Motor neuron (in vitro differentiated cells): Measurements from ENCODE around the gene GP9. TPM values are rescaled to one million over a fixed set of nuclear protein-coding genes. Genes with fewer than 3 reads are reported as not detected.
A peak's percentile ranks its signal among the peaks of the same experiment; 100 is the strongest.
"Not testable (repeated sequence)": the region's sequence is repeated elsewhere in the genome, so short reads cannot be mapped to it uniquely, and the experiment has no call there.

ENCODE experiments used
- ATAC-seq, 8 experiments: fragments of 200-7000 bp; cut with Tn5 transposase; replicated peaks in 6 of 8; 2 replicates each; pipeline ENCODE4 v1.8.0; 2021; ENCODE audit warnings: mild to moderate bottlenecking in 8 of 8, moderate library complexity in 8 of 8
- H3K27ac ChIP-seq, 2 donors: fragments of 250-450 bp; sonication (Bioruptor Pico); 2 replicates each; pipeline ENCODE4 v1.9.0; 2021; ENCODE audit warnings: antibody characterized with exemption in 2 of 2, mild to moderate bottlenecking in 2 of 2, moderate library complexity in 1 of 2
- H3K4me1 ChIP-seq, 2 donors: fragments of 250-450 bp; sonication (Bioruptor Pico); replicated peaks in 1 of 2; 2 replicates each; pipeline ENCODE4 v1.6.1; 2021; ENCODE audit warnings: antibody characterized with exemption in 2 of 2, mild to moderate bottlenecking in 2 of 2, moderate library complexity in 1 of 2
- H3K4me3 ChIP-seq, 5 donors: fragments of 250-450 bp; sonication (Bioruptor Pico); 2 replicates each; pipeline ENCODE4 v1.9.0; 2021; ENCODE audit warnings: antibody characterized with exemption in 5 of 5, mild to moderate bottlenecking in 5 of 5, moderate library complexity in 4 of 5
- WGBS, 10 experiments: fragments of 450-650 bp; shearing (Covaris generic); methylation state at CpG; one replicate each; pipeline ENCODE4 v1.0.0; 2022; 5-methylcytosine and 5-hydroxymethylcytosine counted together
- in situ Hi-C, 9 experiments: fragments of 400-800 bp; cut with MboI; loops; one replicate each; pipeline ENCODE4 v1.15.0; 2021; ENCODE audit warnings: low sequenced_read_pairs in 9 of 9, low pct_unique_long_range_greater_than_20kb in 2 of 9; ENCODE audit not compliant: unreplicated experiment in 9 of 9
- total RNA-seq, 8 experiments: library from RNA; unstranded; fragments of 300-600 nt; gene quantifications; 2 replicates each; pipeline versions ENCODE4 v1.2.3 to v1.2.4, GENCODE V29; 2022

Gene GP9
- total RNA-seq, 8 experiments from 2014 or later = not detected

DNA sequence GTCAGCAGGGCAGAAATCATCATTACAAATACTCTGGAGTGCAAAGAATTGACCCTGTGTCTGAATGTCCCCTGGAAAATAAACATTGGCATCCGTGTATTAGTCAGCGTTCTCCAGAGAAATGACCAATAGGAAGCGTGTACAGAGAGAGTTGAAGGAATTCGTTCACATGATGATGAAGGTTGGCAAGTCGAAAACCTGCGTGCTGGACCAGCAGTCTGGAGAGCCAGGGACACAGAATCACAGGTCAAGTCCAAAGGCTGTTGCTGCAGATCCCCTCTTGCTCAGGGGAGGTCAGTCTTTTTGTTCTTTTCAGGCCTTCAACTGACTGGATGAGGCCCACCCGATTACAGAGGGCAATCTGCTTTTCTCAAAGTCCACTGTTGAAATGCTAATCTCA lies 16.6 kb downstream of the GP9 start:
- in situ Hi-C loops = no loop called here
- H3K4me1 ChIP-seq = no peaks in the 10 kb centered on the region
- WGBS, 10 experiments = 80 to 100% (median 88%) methylated on average over 1 to 6 of the region's 7 CpGs; no CpG with 5 or more reads in 1 of the 10 experiments
- H3K27ac ChIP-seq = no peak overlapping the region
- ATAC-seq = no peak
- H3K4me3 ChIP-seq = no peak overlapping the region

DNA sequence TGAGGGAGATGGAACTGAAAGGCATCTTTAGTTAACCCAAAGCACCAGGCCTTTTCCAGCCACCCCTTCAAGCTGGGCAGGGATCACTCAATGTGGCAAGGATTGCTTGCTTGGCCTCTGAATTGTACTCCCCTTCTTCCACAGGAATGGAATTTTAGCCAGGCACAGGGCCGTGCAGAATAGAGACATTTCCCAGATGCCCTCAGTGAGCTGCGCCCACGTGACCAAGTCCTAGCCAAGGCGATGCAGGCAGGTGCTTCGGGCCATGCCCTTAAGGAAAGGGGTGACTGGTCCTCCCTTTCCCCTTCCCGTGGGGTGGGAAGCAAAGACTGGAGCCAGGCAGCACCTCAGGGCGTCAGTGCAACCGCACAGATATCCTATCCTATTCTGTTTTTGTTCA lies 17.9 kb downstream of the GP9 start:
- no peak for ATAC-seq
- in situ Hi-C loops = no loop called here
- Histone ChIP-seq H3K27ac (no peak overlapping the region), H3K4me1 (no peaks in the 10 kb centered on the region), H3K4me3 (no peak overlapping the region)
- 0 to 100% (median 79%) methylated on average over 1 to 3 of the region's 8 CpGs; no CpG with 5 or more reads in 2 of the 10 experiments for WGBS, 10 experiments

DNA sequence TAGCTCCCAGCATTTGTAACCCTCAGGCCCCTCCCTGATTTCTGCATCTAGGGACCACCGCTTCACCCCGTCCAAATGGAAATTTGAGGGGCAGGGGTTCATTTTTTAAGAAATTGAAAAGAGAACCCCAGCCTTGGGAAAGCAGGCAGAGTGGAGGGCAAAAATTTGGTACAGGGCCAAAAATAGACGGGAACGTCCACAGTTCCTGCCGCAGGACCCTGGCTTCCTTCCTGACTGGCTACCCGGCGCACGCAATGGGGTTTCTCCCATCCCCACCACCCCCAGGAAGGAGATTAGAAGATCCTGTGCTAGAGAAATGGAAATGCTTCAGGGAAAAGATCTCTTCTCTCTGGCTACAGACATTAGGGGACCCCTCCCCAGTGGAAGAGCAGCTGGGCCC lies 20.9 kb downstream of the GP9 start:
- WGBS, 10 experiments = 85 to 100% (median 93%) methylated on average over 1 to 7 of the region's 8 CpGs; no CpG with 5 or more reads in 4 of the 10 experiments
- Histone ChIP-seq H3K4me1 (no peaks in the 10 kb centered on the region), H3K4me3 (no peak overlapping the region), H3K27ac (no peak overlapping the region)
- no peak for ATAC-seq
- in situ Hi-C loops = no loop called here

DNA sequence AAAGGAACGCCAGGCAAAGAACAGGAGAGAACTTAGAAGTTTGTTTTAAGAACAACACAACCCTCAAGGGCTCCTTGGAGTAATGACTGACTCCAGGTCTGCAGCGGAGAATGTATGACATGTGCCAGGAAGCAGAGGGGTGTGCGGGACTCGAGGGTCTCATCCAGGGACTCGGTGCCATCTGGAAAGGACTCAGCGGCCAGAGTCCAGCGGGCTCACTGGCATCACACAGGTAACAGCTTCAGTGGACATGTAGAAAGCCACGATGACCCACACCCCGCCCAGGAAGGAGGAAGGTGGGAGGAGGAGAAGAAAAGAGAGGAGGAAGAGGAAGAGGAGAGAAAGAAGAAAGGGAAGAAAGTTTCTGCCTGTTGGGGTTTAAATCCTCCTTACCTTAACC lies 21.4 kb downstream of the GP9 start:
- Histone ChIP-seq H3K27ac (no peak overlapping the region), H3K4me1 (no peaks in the 10 kb centered on the region), H3K4me3 (no peak overlapping the region)
- in situ Hi-C loops = no loop called here
- 22 to 100% (median 85%) methylated on average over 1 to 9 of the region's 9 CpGs; no CpG with 5 or more reads in 2 of the 10 experiments for WGBS, 10 experiments
- ATAC-seq = no peak

DNA sequence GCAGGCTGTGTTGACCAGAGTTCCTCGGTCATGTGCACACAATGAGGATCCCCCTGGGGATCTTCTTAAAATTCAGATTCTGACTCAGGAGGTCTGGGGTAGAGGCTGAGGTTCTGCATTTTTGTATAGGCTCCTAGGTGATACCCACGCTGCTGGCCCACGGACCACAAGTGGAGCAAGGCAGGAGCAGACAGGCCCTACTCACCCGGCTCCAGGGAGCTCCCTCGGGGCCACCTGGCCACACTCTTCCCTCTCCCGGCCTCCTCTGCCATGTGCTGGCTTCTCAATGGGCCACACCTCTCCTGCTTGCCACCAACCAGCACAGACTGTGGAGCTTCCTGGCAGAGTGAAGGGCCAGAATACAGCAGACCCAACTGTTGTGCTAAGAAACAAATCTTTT lies 23.9 kb downstream of the GP9 start:
- Histone ChIP-seq H3K4me1 (no peaks in the 10 kb centered on the region), H3K27ac (no peak overlapping the region), H3K4me3 (no peak overlapping the region)
- in situ Hi-C loops = no loop called here
- peak in 1 of 8 experiments; percentile 6 for ATAC-seq
- WGBS, 10 experiments = 29 to 100% (median 85%) methylated on average over 1 to 4 of the region's 6 CpGs; no CpG with 5 or more reads in 6 of the 10 experiments

DNA sequence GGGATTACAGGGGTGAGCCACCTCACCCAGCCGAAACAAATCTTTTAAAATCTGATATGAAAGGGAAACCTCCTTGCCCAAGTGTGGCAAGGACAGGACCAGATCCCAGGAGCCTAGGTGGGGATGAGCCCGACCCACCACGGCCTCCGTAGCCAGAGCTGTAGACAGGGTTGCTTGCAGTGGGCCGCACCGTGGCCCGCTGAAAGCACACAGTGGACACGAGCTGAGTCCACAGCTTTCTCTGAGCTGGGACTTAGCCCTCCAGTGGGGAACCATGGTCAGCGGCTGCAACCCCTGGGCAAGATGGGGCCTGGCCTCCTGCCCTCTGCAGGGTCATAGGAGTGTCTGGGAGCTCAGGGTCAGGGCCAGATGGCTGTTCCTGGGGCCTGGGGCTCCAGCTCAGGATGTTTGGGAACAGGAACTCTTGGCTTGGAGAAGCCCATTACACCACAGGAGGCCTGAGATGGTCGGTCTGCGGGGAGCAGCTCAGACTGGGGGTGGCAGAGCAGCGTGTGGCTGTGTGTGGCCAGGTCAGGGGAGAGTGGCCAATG lies 24.7 kb downstream of the GP9 start:
- no peaks in the 10 kb centered on the region for H3K4me1 ChIP-seq
- in situ Hi-C loops = no loop called here
- no peak overlapping the region for H3K4me3 ChIP-seq
- 72 to 100% (median 83%) methylated on average over 1 to 6 of the region's 12 CpGs; no CpG with 5 or more reads in 5 of the 10 experiments for WGBS, 10 experiments
- no peak for ATAC-seq
- no peak overlapping the region for H3K27ac ChIP-seq

DNA sequence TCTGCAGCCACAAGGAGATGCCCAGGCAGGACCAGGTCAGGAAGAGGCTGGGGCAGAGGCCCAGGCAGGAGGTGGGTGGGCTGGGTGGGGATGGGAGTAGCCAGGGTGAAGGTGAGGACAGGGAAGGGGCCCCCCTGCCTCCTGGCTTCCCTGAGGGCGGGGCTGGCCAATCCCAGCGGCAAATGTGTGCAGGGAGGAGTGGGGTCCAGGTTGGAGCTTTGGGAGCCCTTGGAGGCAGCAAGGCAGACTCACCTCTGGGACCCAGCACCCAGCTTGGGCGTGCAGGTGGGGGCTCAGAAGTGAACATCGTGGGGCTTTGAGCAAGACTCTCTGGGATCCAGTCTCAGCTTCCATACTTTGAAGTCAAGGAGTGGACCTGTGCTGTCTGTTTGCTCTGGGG lies 25.2 kb downstream of the GP9 start:
- in situ Hi-C loops = no loop called here
- H3K27ac ChIP-seq = no peak overlapping the region
- no peaks in the 10 kb centered on the region for H3K4me1 ChIP-seq
- no peak for ATAC-seq
- WGBS, 10 experiments = 91% methylated on average over 4 of the region's 4 CpGs; no CpG with 5 or more reads in 9 of the 10 experiments
- no peak overlapping the region for H3K4me3 ChIP-seq

DNA sequence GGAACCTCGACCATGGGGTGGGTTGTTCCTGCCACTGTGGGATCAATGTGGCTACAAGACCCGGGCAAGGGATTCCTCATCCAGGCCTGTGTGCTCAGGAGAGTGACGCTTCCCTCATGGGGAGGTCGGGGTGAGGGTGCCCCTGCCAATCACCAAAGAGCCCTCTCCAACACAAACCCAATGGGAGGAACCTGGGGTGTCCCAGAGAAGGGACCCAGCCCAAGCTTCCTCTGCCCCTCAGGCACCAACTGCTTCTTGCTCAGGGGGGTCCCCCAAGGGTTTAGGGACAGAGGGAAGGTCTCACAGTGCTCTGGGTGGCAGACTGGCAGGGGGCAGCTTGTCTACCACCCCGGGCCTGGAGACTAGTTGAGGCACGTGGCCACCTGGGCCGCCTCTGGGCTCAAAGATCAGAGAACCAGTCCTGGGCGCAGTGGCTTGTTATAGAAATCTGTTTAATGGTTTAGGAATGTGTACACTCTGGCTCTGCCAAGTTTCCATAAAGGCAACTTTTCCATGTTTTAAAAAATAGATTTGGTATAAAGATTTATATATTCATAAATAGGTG lies 26.6 kb downstream of the GP9 start:
- in situ Hi-C loops = no loop called here
- 86% methylated on average over 3 of the region's 8 CpGs; no CpG with 5 or more reads in 9 of the 10 experiments for WGBS, 10 experiments
- no peak overlapping the region for H3K27ac ChIP-seq
- ATAC-seq = peak in 3 of 8 experiments; percentile 7 to 41 (median 33)
- H3K4me1 ChIP-seq = no peaks in the 10 kb centered on the region
- H3K4me3 ChIP-seq = no peak overlapping the region

DNA sequence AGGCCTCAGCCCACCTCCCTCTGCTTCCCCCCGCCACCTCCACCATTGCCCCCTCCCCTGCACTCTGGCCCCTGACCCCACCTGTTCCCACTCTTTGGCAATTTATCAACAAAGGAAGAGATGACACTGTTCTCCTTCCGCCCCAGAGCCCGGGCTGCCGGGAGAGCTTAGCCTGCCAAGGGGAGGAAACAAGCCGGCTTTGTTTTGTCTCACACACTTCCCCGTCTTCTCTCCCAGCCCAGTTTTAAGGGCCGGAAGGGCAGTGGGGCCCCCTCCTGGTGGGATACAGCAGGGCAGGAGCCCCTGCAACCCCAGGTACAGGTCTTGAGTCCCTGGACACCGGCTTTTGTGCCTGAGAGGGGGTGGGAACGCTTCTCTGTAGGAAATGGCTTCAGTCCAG lies 27.3 kb downstream of the GP9 start:
- H3K4me1 ChIP-seq, H3K4me3 ChIP-seq, H3K27ac ChIP-seq, in situ Hi-C loops: not testable (repeated sequence)
- peak; percentile 68 to 97 (median 84) for ATAC-seq
- no CpG with 5 or more reads among the region's 9 CpGs for WGBS, 10 experiments

DNA sequence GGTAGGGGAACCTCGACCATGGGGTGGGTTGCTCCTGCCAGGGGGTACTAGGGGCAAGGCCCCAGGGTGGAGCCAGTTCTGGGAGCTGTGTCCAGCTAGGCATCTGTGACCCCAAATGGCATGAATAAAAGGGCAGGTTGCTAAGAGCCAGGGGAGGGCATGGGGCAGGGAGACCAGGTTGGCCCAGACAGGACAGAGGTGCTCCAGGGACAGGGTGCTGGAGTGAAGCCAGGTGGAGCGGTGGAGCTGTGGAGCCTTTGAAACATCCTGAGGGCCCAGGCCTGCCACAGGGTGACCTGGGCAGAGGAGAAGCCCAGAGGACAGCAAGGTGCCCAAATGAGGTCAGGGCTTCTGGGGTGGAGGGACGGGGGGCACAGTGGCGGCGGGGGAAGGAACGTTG lies 27.7 kb downstream of the GP9 start:
- H3K27ac ChIP-seq, H3K4me3 ChIP-seq, in situ Hi-C loops, H3K4me1 ChIP-seq: not testable (repeated sequence)
- no CpG with 5 or more reads among the region's 6 CpGs for WGBS, 10 experiments
- peak in 3 of 8 experiments; percentile 4 to 13 (median 9) for ATAC-seq

DNA sequence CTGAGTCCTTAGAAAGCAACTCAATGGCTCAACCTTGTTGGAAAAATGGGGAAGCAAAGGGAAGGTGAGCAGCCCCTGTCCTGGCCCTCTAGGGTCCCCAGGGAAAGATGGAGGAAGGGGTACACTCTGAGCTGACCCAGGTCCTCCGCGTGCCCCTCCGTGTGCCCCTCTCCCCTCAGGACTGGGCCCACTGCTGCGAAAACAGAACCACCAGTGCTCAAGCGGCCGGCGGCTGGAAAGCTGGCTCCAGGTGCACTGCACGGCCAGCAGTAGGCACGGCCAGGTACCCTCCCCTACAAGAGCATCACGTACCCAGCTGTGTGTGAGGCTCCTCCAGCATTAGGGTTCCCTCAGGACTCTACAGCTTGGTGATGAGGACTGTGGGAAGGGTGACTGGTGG lies 34.7 kb downstream of the GP9 start:
- in situ Hi-C loops = no loop called here
- no CpG with 5 or more reads among the region's 10 CpGs for WGBS, 10 experiments
- no peak for ATAC-seq
- no peak overlapping the region for H3K4me3 ChIP-seq
- no peaks in the 10 kb centered on the region for H3K4me1 ChIP-seq
- H3K27ac ChIP-seq = no peak overlapping the region

DNA sequence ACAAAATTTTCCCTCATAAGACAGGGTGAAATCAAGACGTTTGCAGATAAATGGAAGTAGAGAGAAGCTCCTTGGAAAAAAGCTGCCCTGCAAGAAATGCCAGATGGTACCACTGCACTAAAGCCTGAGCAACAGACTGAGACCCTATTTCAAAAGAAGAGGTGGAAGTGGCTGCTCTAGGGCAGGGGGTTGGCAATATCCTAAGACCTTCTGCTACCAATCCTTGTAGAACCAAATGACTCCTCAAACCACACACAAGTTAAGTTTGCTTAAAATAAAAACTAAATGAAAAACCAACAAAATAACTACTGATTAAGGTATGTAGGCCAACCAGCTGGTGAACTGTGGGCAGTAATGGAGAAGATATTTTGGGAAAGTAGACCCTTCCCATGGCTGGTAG lies 39.7 kb downstream of the GP9 start:
- Histone ChIP-seq H3K27ac (no peak overlapping the region), H3K4me1 (no peaks in the 10 kb centered on the region), H3K4me3 (no peak overlapping the region)
- in situ Hi-C loops = no loop called here
- ATAC-seq = no peak
- 0 to 100% (median 80%) methylated on average over 1 of the region's 1 CpG; no CpG with 5 or more reads in 2 of the 10 experiments for WGBS, 10 experiments

DNA sequence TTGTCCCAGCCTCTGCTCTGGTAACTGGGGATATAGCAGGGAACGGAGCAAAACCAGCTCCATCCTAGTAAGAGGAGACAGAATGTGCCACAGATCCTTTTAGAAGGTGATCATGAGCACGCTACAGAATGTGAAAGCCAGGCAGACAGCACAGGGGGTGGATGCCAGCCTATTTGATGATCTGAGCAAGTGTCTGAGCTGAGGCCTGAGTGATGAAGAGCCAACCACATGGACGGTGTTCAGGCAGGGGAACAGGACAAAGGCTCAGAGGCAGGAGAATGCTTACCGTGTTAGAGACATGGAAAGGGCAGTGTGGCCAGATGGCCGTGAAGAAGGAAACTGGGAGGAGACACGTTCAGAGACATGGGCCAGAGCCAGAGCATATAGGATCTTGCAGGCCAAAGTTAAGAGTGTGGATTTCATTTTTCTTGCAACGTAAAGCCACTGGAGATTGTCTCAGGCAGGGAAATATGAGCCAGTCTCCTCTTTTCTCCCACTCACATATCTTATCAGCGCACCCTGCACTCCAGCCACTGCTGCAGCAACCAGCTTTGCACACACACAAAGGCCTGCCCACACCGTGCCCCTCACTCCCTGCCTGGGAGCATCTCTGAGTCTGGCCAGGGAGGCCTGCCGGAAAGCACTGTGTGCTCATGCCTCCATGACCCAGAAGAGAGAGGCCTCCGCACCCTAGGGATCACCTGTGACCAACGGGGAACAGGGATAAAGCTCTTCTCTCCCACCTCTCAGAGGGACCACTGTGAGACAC lies 41.0 kb downstream of the GP9 start:
- in situ Hi-C loops = no loop called here
- ATAC-seq = no peak
- 65 to 100% (median 90%) methylated on average over 1 to 7 of the region's 12 CpGs for WGBS, 10 experiments
- Histone ChIP-seq H3K27ac (no peak overlapping the region), H3K4me1 (no peaks in the 10 kb centered on the region), H3K4me3 (no peak overlapping the region)
